Endothelial cell of umbilical vein (primary cell): ENCODE results near the gene CNDP1. TPM values are rescaled to one million over a fixed set of nuclear protein-coding genes. Genes with fewer than 3 reads are reported as not detected.

Experiments used
- BruUV-seq: library from RNA; stranded (reverse); fragments of 400-500 nt; replicated peaks from 2 replicates; lab custom pipeline; 2021; lab: Mats Ljungman, UMichigan
- CTCF ChIA-PET: fragments of 300-600, 350-600 bp; sonication (Branson Sonifier 250); formaldehyde crosslinking; loops from one replicate; lab custom pipeline; 2021; ENCODE audit warnings: antibody characterized with exemption, inconsistent platforms; lab: Charles Lee
- POLR2A ChIA-PET: fragments of 300-600, 350-600 bp; sonication (Branson Sonifier 250); formaldehyde crosslinking; loops from one replicate; lab custom pipeline; 2021; ENCODE audit warnings: antibody characterized with exemption, inconsistent platforms; lab: Charles Lee
- DNase-seq: peaks from one replicate; pipeline ENCODE4 v3.0.0-alpha.2; 2011; ENCODE audit warnings: low read depth, low spot score
- FAIRE-seq: peaks from 2 replicates; lab custom pipeline; 2011; peaks lifted over from hg19 to GRCh38; lab: Jason Lieb, UNC
- H2AFZ ChIP-seq: 2 replicates; pipeline ENCODE4 v1.6.0; 2012; ENCODE audit warnings: low read depth, low read length, control low read depth, inconsistent platforms
- H3K27ac ChIP-seq: 2 replicates; pipeline ENCODE4 v1.5.1; 2011; ENCODE audit warnings: low read depth, mild to moderate bottlenecking, control low read depth, low read length, moderate library complexity; ENCODE audit not compliant: insufficient read depth
- H3K27me3 ChIP-seq, 2 experiments: 2 replicates each; pipeline versions ENCODE4 v1.6.0 to v1.6.1; 2011; ENCODE audit warnings: low read length in 2 of 2, mixed read lengths in 1 of 2; ENCODE audit not compliant: control insufficient read depth in 2 of 2, insufficient read depth in 2 of 2
- H3K36me3 ChIP-seq, 2 experiments: 2 replicates in 1 of 2; 3 replicates in 1 of 2; pipeline ENCODE4 v1.5.1; 2011; ENCODE audit warnings: low read length in 2 of 2, mild to moderate bottlenecking in 1 of 2, moderate library complexity in 1 of 2; ENCODE audit not compliant: control insufficient read depth in 2 of 2, insufficient read depth in 2 of 2; ENCODE audit errors: extremely low read depth in 1 of 2
- H3K4me1 ChIP-seq: 3 replicates; pipeline ENCODE4 v1.5.1; 2011; ENCODE audit warnings: mild to moderate bottlenecking, low read length; ENCODE audit not compliant: control insufficient read depth, insufficient read depth; ENCODE audit errors: extremely low read depth
- H3K4me2 ChIP-seq: 2 replicates; pipeline ENCODE4 v1.6.1; 2011; ENCODE audit warnings: low read length, control low read depth, mixed read lengths; ENCODE audit not compliant: insufficient read depth
- H3K4me3 ChIP-seq, 3 experiments: fragments of 200-600 bp in 1 of 3; sonication (generic), shearing (Covaris generic) in 1 of 3; replicated peaks in 1 of 3; 2 replicates each; pipeline ENCODE4 v1.5.1; 2011 to 2016; ENCODE audit warnings: control low read depth in 3 of 3, low read length in 3 of 3, mild to moderate bottlenecking in 2 of 3, inconsistent platforms in 1 of 3, low read depth in 1 of 3, moderate library complexity in 1 of 3; ENCODE audit not compliant: insufficient read depth in 1 of 3
- H3K79me2 ChIP-seq: 2 replicates; pipeline ENCODE4 v1.6.0; 2012; ENCODE audit warnings: low read length, inconsistent platforms; ENCODE audit not compliant: control insufficient read depth, insufficient read depth
- H3K9ac ChIP-seq: replicated peaks from 2 replicates; pipeline ENCODE3; 2011; ENCODE audit warnings: low read length, control low read depth; ENCODE audit not compliant: insufficient read depth; ENCODE audit errors: extremely low read depth
- H3K9me1 ChIP-seq: replicated peaks from 3 replicates; pipeline ENCODE4 v1.6.0; 2011; ENCODE audit warnings: mild to moderate bottlenecking, low read length; ENCODE audit not compliant: control insufficient read depth, insufficient read depth; ENCODE audit errors: extremely low read depth
- H3K9me3 ChIP-seq: replicated peaks from 2 replicates; pipeline ENCODE4 v1.5.1; 2012; ENCODE audit warnings: low read length, inconsistent platforms; ENCODE audit not compliant: control insufficient read depth, insufficient read depth
- H4K20me1 ChIP-seq: replicated peaks from 2 replicates; pipeline ENCODE3; 2011; ENCODE audit warnings: mild to moderate bottlenecking, low read length; ENCODE audit not compliant: control insufficient read depth, insufficient read depth; ENCODE audit errors: extremely low read depth
- EZH2 ChIP-seq: IDR thresholded peaks from 2 replicates; pipeline ENCODE4 v1.6.1; 2012; ENCODE audit warnings: borderline replicate concordance, low read depth, mild to moderate bottlenecking, moderate library complexity, low read length, inconsistent platforms; ENCODE audit not compliant: severe bottlenecking
- FOS ChIP-seq: IDR thresholded peaks from 2 replicates; pipeline ENCODE4 v1.6.1; 2011; ENCODE audit warnings: mild to moderate bottlenecking, low read length, moderate library complexity, borderline replicate concordance; ENCODE audit not compliant: insufficient read depth
- JUN ChIP-seq: IDR thresholded peaks from 2 replicates; pipeline ENCODE4 v1.6.1; 2011; ENCODE audit warnings: borderline replicate concordance, low read depth; ENCODE audit not compliant: insufficient read length, insufficient read depth
- MYC ChIP-seq: IDR thresholded peaks from one replicate; pipeline ENCODE4 v1.6.1; 2011; ENCODE audit warnings: mild to moderate bottlenecking, low read depth, low read length
- POLR2AphosphoS5 ChIP-seq: IDR thresholded peaks from 2 replicates; pipeline ENCODE4 v1.6.1; 2012; ENCODE audit warnings: low read depth, mild to moderate bottlenecking, control low read depth, low read length, moderate library complexity; ENCODE audit not compliant: insufficient read depth
- dilution Hi-C: fragments of 300-500 bp; cut with MboI; formaldehyde crosslinking; loops from one replicate; pipeline ENCODE4 v1.15.0; 2019; ENCODE audit warnings: low sequenced_read_pairs; ENCODE audit not compliant: extremely low pct_ligation_motif_present
- intact Hi-C: fragments of 100-400 bp; cut with micrococcal nuclease; formaldehyde crosslinking; loops from one replicate; pipeline ENCODE4 v1.10.0; 2022
- polyA plus RNA-seq, 4 experiments: library from polyadenylated mRNA; depleted of rRNA in 3 of 4; stranded (reverse) in 3 of 4; unstranded in 1 of 4; fragments of >200 nt; gene quantifications; 2 replicates each; pipeline versions ENCODE4 v1.2.1 to v1.2.3, GENCODE V29; 2011 to 2012; ENCODE audit warnings: missing spikeins in 1 of 4
- total RNA-seq: library from RNA; stranded (reverse); gene quantifications from 2 replicates; pipeline ENCODE4 v1.2.3, GENCODE V29; 2021
- TF ChIP-seq, protein P1 (sequence below): IDR thresholded peaks from 2 replicates; pipeline ENCODE4 v1.6.1; 2011; ENCODE audit not compliant: insufficient read depth, insufficient read length
- TF ChIP-seq, protein P2 (sequence below), 2 donors: IDR thresholded peaks; 1 replicate in 1 of 2; 2 replicates in 1 of 2; pipeline ENCODE4 v1.5.1; 2011; ENCODE audit warnings: low read length in 2 of 2, mild to moderate bottlenecking in 2 of 2, moderate library complexity in 2 of 2, control low read depth in 1 of 2, inconsistent platforms in 1 of 2, low read depth in 1 of 2; ENCODE audit not compliant: insufficient read depth in 1 of 2; ENCODE audit errors: extremely low read depth in 1 of 2

The CNDP1 gene
- total and polyA plus RNA-seq, 2 donors (not counting 3 experiments of a cell fraction or from before 2014, with no cell fraction given): not detected

DNA sequence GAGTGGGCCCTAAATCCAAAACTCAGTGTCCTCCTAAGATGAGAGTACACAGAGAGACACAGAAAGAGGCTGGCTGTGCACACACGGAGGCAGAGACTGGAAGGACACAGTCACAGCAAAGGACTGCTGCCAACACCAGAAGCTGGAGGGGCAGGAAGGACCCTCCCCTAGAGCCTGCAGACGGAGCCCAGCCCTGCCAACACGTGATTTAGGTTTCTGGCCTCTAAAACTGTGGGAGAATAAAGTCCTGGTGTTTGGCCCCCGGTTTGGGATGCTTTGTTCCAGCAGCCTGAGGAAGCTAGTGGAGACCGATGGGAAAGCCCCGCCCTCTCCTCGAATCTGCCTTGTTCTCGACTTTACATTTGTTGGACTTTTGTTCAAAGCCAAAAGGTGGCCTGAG lies 10.6 kb downstream of the CNDP1 start:
- dilution Hi-C loops (no loop called here), intact Hi-C loops (no loop called here)
- Histone ChIP-seq H3K4me3 (no peak overlapping the region), H3K27me3 (no peaks in the 10 kb centered on the region), H3K9me3 (no peaks in the 10 kb centered on the region), H3K36me3 (no peaks in the 10 kb centered on the region), H3K4me1 (peaks cover 3% of the 10 kb centered on the region), H4K20me1 (no peaks in the 10 kb centered on the region), H3K79me2 (no peaks in the 10 kb centered on the region), H3K27ac (no peak overlapping the region), H3K9ac (no peak overlapping the region), H3K9me1 (no peaks in the 10 kb centered on the region), H2AFZ (peak overlapping the region; percentile 31), H3K4me2 (no peak overlapping the region)
- no peak for DNase-seq
- ChIA-PET CTCF (interaction anchor here (1.1 kb wide), 1 partner anchor 11 kb away, joined by 4 read pairs; no protein-coding TSS in a partner anchor), POLR2A (no interaction called here)
- TF ChIP-seq JUN (no peak), MYC (no peak), POLR2AphosphoS5 (no peak)
- TF ChIP-seq, protein P1, sequence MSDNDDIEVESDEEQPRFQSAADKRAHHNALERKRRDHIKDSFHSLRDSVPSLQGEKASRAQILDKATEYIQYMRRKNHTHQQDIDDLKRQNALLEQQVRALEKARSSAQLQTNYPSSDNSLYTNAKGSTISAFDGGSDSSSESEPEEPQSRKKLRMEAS: no peak
- no peak for FAIRE-seq
- no TSS peak for BruUV-seq

DNA sequence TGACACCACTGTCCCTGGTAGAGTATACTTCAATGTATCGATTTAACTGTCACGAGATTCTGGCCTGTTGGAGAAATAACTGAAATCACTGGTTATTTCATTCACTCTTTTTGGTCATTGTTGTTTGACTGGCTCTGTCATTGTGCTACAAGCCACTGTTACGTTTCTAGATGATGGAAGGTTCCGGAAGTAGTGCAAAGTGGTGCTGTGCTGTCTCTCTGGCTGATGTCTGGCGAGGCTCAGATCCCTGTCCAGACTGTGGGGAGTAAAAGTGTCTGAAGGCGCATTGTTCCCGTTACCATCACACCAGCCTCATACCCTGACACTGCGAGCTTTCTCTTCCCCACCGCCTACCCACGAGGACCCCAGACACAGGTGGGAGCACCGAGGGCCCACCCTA lies 11.7 kb downstream of the CNDP1 start:
- TF ChIP-seq FOS (no peak), EZH2 (no peak), JUN (no peak)
- TF ChIP-seq, protein P2, sequence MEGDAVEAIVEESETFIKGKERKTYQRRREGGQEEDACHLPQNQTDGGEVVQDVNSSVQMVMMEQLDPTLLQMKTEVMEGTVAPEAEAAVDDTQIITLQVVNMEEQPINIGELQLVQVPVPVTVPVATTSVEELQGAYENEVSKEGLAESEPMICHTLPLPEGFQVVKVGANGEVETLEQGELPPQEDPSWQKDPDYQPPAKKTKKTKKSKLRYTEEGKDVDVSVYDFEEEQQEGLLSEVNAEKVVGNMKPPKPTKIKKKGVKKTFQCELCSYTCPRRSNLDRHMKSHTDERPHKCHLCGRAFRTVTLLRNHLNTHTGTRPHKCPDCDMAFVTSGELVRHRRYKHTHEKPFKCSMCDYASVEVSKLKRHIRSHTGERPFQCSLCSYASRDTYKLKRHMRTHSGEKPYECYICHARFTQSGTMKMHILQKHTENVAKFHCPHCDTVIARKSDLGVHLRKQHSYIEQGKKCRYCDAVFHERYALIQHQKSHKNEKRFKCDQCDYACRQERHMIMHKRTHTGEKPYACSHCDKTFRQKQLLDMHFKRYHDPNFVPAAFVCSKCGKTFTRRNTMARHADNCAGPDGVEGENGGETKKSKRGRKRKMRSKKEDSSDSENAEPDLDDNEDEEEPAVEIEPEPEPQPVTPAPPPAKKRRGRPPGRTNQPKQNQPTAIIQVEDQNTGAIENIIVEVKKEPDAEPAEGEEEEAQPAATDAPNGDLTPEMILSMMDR (IDR thresholded peaks at IDR 0.05; ENCODE audit: extremely low read depth in 1 of 2, insufficient read depth in 1 of 2, low read depth in 1 of 2, low read length in 2 of 2): no peak
- dilution Hi-C loops (no loop called here), intact Hi-C loops (no loop called here)
- no peaks in the 10 kb centered on the region for H3K27me3 ChIP-seq
- H3K4me2 ChIP-seq: no peak overlapping the region
- BruUV-seq: no TSS peak
- no peak overlapping the region for H3K4me3 ChIP-seq
- CTCF ChIA-PET: interaction anchor here (1.3 kb wide), 1 partner anchor 193 kb away, joined by 3 read pairs; no protein-coding TSS in a partner anchor
- H3K36me3 ChIP-seq: no peaks in the 10 kb centered on the region
- no peaks in the 10 kb centered on the region for H3K9me3 ChIP-seq
- H3K9me1 ChIP-seq: no peaks in the 10 kb centered on the region
- FAIRE-seq: no peak
- peaks cover 3% of the 10 kb centered on the region for H3K4me1 ChIP-seq
- no peak overlapping the region for H2AFZ ChIP-seq
- H3K27ac ChIP-seq: no peak overlapping the region
- no peak for DNase-seq
- POLR2A ChIA-PET: no interaction called here
- no peaks in the 10 kb centered on the region for H4K20me1 ChIP-seq
- H3K9ac ChIP-seq: no peak overlapping the region
- no peaks in the 10 kb centered on the region for H3K79me2 ChIP-seq
